Adipocyte (in vitro differentiated cells): Measurements from ENCODE around the gene CD5L.

ENCODE experiments used
- DNase-seq: peaks from one replicate; pipeline ENCODE4 v3.0.0-alpha.2; 2015; ENCODE audit warnings: low read depth
- H3K27me3 ChIP-seq: replicated peaks from 2 replicates; pipeline ENCODE4 v1.7.0; 2013; ENCODE audit warnings: mild to moderate bottlenecking, low read length, moderate library complexity; ENCODE audit not compliant: control insufficient read depth, insufficient read depth
- H3K36me3 ChIP-seq: 2 replicates; pipeline ENCODE4 v1.7.0; 2013; ENCODE audit warnings: low read length, mild to moderate bottlenecking, moderate library complexity; ENCODE audit not compliant: control insufficient read depth, insufficient read depth, severe bottlenecking
- H3K4me1 ChIP-seq: 2 replicates; pipeline ENCODE4 v1.7.0; 2013; ENCODE audit warnings: mild to moderate bottlenecking, low read length, moderate library complexity; ENCODE audit not compliant: control insufficient read depth, insufficient read depth
- H3K4me3 ChIP-seq: 2 replicates; pipeline ENCODE4 v1.7.0; 2013; ENCODE audit warnings: mild to moderate bottlenecking, low read length, moderate library complexity
- H3K9ac ChIP-seq: 2 replicates; pipeline ENCODE4 v1.7.0; 2013; ENCODE audit warnings: mild to moderate bottlenecking, low read length, moderate library complexity
- H3K9me3 ChIP-seq: 2 replicates; pipeline ENCODE4 v1.7.0; 2013; ENCODE audit warnings: mild to moderate bottlenecking, low read length, moderate library complexity; ENCODE audit not compliant: control insufficient read depth

Gene CD5L

GRCh38 chr1:157841708-157842107 is at the start of gene CD5L:
TSS of gene CD5L (minus strand) at chr1:157841808. CDS start at chr1:157841701, 107 bp downstream.
- Histone ChIP-seq H3K27me3 (no peaks in the 10 kb centered on the region), H3K4me1 (no peaks in the 10 kb centered on the region), H3K9ac (no peak within 1 kb of the TSS), H3K36me3 (no peaks in the 10 kb centered on the region), H3K9me3 (no peaks in the 10 kb centered on the region), H3K4me3 (no peak within 1 kb of the TSS)
- no peak for DNase-seq

DNA sequence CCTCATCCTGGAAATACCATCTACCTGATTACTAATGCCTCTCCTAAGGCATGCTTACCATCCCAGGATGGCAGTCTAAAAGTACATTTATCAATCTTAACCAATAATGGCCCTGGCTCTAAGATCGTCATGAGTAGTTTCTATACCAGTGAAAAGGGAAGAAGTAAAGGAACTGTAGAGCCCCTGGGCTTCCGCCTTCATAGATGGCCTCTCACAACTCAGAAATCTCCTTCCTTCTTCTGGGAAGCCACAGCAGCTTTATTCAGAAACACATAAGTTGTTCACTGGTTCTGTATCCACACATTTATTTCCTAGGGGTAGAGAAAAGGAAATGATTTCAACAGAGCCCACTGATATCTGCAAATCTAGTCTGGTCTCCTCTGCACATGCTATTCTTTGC is 41.0 kb upstream of the CD5L start:
- no peak overlapping the region for H3K4me3 ChIP-seq
- peaks cover 12% of the 10 kb centered on the region for H3K27me3 ChIP-seq
- no peak overlapping the region for H3K9ac ChIP-seq

DNA sequence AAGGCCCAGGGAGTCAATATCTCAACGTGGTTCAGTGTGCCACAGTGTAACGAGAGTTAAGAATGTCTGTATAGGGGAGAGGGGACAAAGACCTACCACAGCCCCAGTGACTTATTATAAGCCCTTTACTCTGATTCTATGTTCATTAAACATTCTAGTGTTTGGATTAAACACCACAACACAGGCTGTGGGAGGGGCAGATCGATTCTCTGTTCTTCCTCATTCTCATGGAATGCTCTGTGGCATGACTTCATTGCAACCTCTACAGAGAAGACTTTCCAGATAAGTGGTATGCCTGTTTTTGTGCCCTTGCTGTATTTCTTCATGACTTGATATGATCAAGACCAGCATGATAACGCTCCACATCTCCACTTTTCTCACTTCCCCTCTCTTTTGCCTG is 39.0 kb upstream of the CD5L start:
- Histone ChIP-seq H3K4me3 (no peak overlapping the region), H3K36me3 (no peaks in the 10 kb centered on the region), H3K9ac (no peak overlapping the region), H3K4me1 (no peaks in the 10 kb centered on the region), H3K27me3 (peaks cover 3% of the 10 kb centered on the region), H3K9me3 (no peaks in the 10 kb centered on the region)
- peak; percentile 1 for DNase-seq

More for the DNA sequence above, 41.0 kb upstream of the CD5L start:
- no peak for DNase-seq
- no peaks in the 10 kb centered on the region for H3K9me3 ChIP-seq
- no peaks in the 10 kb centered on the region for H3K4me1 ChIP-seq
- H3K36me3 ChIP-seq, result no peaks in the 10 kb centered on the region

DNA sequence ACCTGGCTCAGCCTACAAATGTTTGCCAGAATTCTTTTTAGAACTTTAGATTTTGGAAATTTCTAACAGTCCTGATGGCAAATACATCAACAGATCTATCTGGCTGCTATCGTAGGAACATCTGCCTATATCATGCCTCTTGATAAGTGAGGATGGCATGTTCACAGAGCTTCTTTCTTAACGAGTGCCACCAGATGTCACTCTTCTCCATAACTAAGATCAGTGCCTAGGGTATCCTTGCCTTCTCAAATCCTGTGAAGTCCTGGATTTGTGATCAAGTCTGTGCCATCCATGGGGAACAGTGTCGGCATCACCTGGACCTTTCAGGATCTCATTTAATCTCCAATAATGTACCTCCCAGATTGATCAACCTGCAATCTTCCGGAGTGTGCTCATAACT is 36.5 kb upstream of the CD5L start:
- peak; percentile 24 for DNase-seq
- Histone ChIP-seq H3K9me3 (no peaks in the 10 kb centered on the region), H3K4me1 (no peaks in the 10 kb centered on the region), H3K36me3 (no peaks in the 10 kb centered on the region), H3K9ac (no peak overlapping the region), H3K4me3 (no peak overlapping the region), H3K27me3 (peaks cover 14% of the 10 kb centered on the region)

GRCh38 chr1:157870490-157870889 is 28.9 kb upstream of the CD5L start:
- DNase-seq, result no peak
- Histone ChIP-seq H3K9me3 (no peaks in the 10 kb centered on the region), H3K4me1 (no peaks in the 10 kb centered on the region)

DNA sequence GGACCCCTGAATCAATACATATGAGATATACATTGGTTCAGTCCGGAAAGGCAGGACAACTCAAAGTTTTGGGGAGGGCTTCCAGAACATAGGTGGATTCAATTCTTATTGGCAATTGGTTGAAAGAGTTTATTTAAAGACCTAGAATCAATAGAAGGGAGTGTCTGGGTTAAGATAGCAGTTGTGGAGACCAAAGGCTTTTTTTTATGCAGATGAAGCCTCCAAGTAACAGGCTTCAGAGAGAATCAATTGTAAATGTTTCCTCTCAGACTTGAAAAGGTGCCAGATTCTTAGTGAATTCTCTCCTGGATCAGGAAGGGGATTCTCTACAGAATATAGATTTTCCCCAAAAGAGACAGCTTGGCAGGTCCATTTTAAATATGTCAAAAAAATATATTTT is 27.0 kb upstream of the CD5L start:
- Histone ChIP-seq H3K9me3 (no peaks in the 10 kb centered on the region), H3K9ac (no peak overlapping the region), H3K4me1 (no peaks in the 10 kb centered on the region), H3K27me3 (peaks cover 30% of the 10 kb centered on the region), H3K4me3 (no peak overlapping the region), H3K36me3 (no peaks in the 10 kb centered on the region)
- DNase-seq, result no peak

More at GRCh38 chr1:157870490-157870889, 28.9 kb upstream of the CD5L start:
- Histone ChIP-seq H3K9ac (no peak overlapping the region), H3K36me3 (no peaks in the 10 kb centered on the region), H3K4me3 (no peak overlapping the region), H3K27me3 (peaks cover 34% of the 10 kb centered on the region)

- H3K4me3 ChIP-seq, result no peak overlapping the region
- peaks cover 15% of the 10 kb centered on the region for H3K27me3 ChIP-seq
- no peak for DNase-seq
- H3K4me1 ChIP-seq, result no peaks in the 10 kb centered on the region
- no peaks in the 10 kb centered on the region for H3K9me3 ChIP-seq
- H3K9ac ChIP-seq, result no peak overlapping the region
- no peaks in the 10 kb centered on the region for H3K36me3 ChIP-seq
Observed at GRCh38 chr1:157862114-157863070, 20.8 kb upstream of the CD5L start.

DNA sequence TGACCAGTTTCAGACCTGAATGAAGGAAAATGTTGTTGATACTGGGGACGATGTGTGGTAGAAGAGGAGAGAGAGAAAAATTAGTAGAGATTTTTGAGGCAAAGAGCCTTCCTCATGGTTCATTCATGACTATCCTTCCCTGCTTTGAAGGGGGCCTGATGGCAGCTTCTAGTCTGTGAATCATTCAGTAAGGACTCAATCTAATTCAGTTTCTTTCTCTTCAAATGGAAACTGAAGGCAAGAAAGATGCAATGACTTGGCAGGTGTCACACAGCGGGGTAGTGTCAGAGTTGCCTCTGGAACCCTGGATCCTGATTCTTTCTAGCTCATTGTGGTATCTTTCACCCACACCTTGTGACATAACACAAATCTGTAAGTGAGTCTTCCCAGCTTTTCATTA is 14.9 kb upstream of the CD5L start:
- H3K4me3 ChIP-seq, result no peak overlapping the region
- H3K27me3 ChIP-seq, result peaks cover 4% of the 10 kb centered on the region
- H3K9me3 ChIP-seq, result no peaks in the 10 kb centered on the region
- no peak for DNase-seq
- H3K36me3 ChIP-seq, result no peaks in the 10 kb centered on the region
- no peaks in the 10 kb centered on the region for H3K4me1 ChIP-seq
- no peak overlapping the region for H3K9ac ChIP-seq

DNA sequence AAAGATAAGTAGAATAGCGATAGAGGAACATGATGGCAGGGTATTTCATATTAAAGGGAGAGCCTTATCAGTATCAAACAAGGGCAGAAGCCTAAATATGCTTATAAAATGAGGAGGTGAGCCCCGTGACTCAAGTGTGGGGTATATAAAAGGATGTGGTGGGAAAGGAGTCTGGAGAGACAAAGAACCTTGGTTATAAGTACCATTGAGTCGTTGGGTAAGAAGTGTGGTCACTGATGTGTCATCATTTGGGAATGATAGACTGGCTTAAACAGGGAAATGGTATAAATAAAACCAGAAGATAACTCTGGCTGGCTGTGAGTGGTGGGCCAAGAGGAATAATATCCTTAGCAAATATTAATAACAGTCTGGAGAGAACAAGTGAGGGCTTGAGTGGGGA is 10.9 kb upstream of the CD5L start:
- Histone ChIP-seq H3K9ac (no peak overlapping the region), H3K27me3 (peaks cover 4% of the 10 kb centered on the region), H3K4me3 (no peak overlapping the region), H3K36me3 (no peaks in the 10 kb centered on the region), H3K9me3 (no peaks in the 10 kb centered on the region), H3K4me1 (no peaks in the 10 kb centered on the region)
- DNase-seq, result no peak

DNA sequence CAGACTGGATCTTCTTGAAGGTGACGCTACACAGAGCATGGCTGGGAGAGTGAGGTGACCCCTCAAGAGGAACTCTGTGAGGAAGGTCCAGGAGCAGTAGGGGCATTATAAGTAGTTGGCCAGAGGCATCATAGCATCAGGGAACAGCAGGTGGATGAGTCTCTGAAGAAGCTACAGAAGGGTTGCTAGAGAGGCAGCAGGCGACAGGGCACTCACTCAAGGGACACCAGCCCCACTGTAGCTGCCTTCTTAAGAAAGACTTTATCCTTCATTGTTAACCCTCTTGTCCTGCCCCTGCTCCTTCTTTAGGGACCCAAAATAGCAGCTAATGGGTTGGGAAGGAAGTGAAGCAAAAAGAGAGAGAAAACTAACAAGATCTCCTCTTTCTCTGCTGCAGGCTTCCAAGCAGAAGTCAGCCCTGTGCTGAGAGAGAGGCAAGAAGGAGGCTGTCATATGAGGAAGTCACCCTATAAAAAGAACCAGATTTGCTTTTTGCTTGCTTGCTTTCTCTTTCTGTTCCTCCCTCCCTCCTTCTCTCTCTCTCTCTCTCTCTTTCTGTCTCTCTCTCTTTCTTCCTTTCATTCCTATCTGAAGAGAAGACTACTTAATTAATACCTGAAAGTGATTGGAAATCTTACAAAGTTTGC is 7.7 kb upstream of the CD5L start:
- Histone ChIP-seq H3K4me1 (no peaks in the 10 kb centered on the region), H3K9ac (no peak overlapping the region), H3K4me3 (no peak overlapping the region), H3K27me3 (no peaks in the 10 kb centered on the region), H3K9me3 (no peaks in the 10 kb centered on the region), H3K36me3 (no peaks in the 10 kb centered on the region)
- no peak for DNase-seq

DNA sequence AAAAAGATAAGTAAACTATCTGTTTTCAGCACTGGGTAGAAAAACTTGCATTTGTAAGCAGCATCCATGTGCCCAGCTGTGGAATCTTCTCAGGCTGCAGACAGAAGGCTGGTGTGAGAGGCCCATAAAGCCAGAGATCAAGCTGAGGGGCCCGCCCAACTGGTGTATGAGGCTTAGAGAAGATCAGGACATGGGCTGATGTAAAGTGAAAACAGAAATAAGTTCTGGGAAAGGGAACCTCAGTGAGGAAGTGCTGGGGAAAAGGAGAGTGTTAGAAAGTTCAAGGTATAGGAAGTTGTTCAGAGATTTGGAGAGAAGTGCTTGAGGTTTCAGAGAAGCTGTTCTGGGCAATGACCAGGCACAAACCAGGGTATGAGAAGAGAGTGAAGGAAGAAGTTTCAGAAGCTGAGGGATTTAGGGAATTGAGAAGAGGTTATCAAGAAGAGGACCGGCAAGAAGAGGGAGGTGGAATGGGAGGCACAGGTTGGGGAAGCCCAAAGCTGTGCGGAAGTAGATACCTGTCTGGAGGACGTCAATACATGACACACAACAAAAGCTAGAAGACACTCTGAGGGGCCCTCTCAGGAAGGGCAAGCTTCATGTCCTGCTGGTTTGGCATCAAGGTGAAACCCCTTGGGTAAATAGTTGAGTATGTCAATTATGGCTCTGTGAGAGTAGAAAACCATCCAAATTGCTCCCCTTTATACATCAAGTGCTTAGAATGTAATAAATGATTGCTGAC is 2.7 kb upstream of the CD5L start:
- no peak overlapping the region for H3K4me3 ChIP-seq
- H3K4me1 ChIP-seq, result no peaks in the 10 kb centered on the region
- no peaks in the 10 kb centered on the region for H3K27me3 ChIP-seq
- H3K36me3 ChIP-seq, result no peaks in the 10 kb centered on the region
- H3K9me3 ChIP-seq, result no peaks in the 10 kb centered on the region
- H3K9ac ChIP-seq, result no peak overlapping the region
- DNase-seq, result no peak
